Type B pancreatic cell (in vitro differentiated cells): ENCODE data around the gene NFATC2IP. TPM values are rescaled to one million over a fixed set of nuclear protein-coding genes. Genes with fewer than 3 reads are reported as not detected.

Experiments
- DNase-seq: peaks from one replicate; pipeline ENCODE4 v3.0.0; 2021; ENCODE audit warnings: mixed read lengths; ENCODE audit not compliant: unreplicated experiment; ENCODE audit errors: extremely low spot score
- H3K27ac Mint-ChIP-seq: 2 replicates; pipeline ENCODE4 v1.8.0; 2021; ENCODE audit warnings: mild to moderate bottlenecking, mixed read lengths
- H3K27me3 Mint-ChIP-seq: 2 replicates; pipeline ENCODE4 v1.8.0; 2021; ENCODE audit warnings: mixed read lengths
- H3K36me3 Mint-ChIP-seq: 2 replicates; pipeline ENCODE4 v1.8.0; 2021; ENCODE audit warnings: mixed read lengths
- H3K4me1 Mint-ChIP-seq: one replicate; pipeline ENCODE4 v1.8.0; 2021; ENCODE audit warnings: mixed read lengths; ENCODE audit not compliant: unreplicated experiment
- H3K4me3 Mint-ChIP-seq: 2 replicates; pipeline ENCODE4 v1.8.0; 2021; ENCODE audit warnings: mild to moderate bottlenecking, mixed read lengths
- H3K9me3 Mint-ChIP-seq: 2 replicates; pipeline ENCODE4 v1.8.0; 2021; ENCODE audit warnings: mixed read lengths
- total RNA-seq: library from RNA; stranded (reverse); gene quantifications from 2 replicates; pipeline ENCODE4 v1.2.1, GENCODE V29; 2021; ENCODE audit warnings: low replicate concordance
- TF ChIP-seq, protein P1 (sequence below): fragments of 200-600 bp; sonication (generic); conservative IDR thresholded peaks from 2 replicates; pipeline ENCODE4 v1.5.0; 2021; ENCODE audit warnings: antibody characterized with exemption, mild to moderate bottlenecking

NFATC2IP gene
- total RNA-seq, 1 donor from 2014 or later: 64.4 TPM

DNA sequence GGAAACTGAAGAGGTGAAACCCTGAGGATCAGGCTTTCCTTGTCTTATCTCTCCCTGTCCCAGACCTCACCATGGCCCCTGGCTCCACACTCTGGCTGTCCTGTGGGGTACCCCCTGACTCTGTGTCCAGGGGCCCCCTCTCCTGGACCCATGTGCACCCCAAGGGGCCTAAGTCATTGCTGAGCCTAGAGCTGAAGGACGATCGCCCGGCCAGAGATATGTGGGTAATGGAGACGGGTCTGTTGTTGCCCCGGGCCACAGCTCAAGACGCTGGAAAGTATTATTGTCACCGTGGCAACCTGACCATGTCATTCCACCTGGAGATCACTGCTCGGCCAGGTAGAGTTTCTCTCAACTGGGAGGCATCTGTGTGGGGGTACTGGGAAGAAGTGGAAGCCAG lies 17.6 kb upstream of the NFATC2IP start:
- Mint-ChIP-seq H3K36me3 (no peaks in the 10 kb centered on the region), H3K27ac (no peak overlapping the region), H3K4me3 (no peak overlapping the region), H3K4me1 (peaks cover 12% of the 10 kb centered on the region), H3K27me3 (no peaks in the 10 kb centered on the region), H3K9me3 (peaks cover 5% of the 10 kb centered on the region)
- DNase-seq: no peak
- TF ChIP-seq, protein P1, sequence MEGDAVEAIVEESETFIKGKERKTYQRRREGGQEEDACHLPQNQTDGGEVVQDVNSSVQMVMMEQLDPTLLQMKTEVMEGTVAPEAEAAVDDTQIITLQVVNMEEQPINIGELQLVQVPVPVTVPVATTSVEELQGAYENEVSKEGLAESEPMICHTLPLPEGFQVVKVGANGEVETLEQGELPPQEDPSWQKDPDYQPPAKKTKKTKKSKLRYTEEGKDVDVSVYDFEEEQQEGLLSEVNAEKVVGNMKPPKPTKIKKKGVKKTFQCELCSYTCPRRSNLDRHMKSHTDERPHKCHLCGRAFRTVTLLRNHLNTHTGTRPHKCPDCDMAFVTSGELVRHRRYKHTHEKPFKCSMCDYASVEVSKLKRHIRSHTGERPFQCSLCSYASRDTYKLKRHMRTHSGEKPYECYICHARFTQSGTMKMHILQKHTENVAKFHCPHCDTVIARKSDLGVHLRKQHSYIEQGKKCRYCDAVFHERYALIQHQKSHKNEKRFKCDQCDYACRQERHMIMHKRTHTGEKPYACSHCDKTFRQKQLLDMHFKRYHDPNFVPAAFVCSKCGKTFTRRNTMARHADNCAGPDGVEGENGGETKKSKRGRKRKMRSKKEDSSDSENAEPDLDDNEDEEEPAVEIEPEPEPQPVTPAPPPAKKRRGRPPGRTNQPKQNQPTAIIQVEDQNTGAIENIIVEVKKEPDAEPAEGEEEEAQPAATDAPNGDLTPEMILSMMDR: no peak

- H3K9me3 Mint-ChIP-seq: peaks cover 5% of the 10 kb centered on the region
- no peaks in the 10 kb centered on the region for H3K27me3 Mint-ChIP-seq
- TF ChIP-seq, protein P1: no peak
- DNase-seq: no peak
- H3K4me3 Mint-ChIP-seq: no peak overlapping the region
- H3K36me3 Mint-ChIP-seq: no peaks in the 10 kb centered on the region
- no peak overlapping the region for H3K27ac Mint-ChIP-seq
- H3K4me1 Mint-ChIP-seq: peaks cover 12% of the 10 kb centered on the region
Observed at GRCh38 chr16:28935346-28935745, 15.4 kb upstream of the NFATC2IP start.

DNA sequence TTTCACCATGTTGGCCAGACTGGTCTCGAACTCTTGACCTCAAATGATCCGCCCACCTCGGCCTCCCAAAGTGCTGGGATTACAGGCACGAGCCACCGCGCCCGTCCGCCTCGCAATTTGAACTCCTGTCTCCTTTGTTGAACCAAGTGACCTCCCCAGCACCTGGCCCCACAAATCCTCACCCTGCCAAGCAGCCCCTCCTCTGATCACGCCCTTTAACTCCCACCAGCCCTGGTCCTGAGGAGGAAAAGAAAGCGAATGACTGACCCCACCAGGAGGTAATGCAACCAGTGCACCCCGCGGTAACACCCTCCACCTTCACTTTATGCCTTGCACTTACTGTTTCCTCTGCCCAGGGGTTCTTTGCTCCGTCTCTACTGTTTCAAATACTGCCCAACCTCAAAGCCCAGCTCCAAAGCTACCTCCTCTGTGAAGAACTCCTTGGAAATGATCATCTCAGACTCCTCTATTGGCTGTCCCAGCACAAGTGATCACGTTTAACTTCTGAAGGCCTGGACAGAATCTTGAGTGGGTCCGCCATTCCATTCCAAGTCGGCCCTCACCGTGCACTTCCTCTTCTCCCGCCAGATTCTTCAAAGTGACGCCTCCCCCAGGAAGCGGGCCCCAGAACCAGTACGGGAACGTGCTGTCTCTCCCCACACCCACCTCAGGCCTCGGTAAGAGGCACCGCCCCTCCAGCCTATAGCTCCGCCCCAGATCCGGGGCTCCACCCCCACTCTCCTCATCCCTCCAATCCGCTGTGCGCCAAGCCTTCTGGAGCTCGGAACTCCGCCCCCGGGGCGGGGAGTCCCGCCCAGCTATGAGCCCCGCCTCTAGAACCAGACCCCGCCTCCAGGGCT lies 14.6 kb upstream of the NFATC2IP start:
- Mint-ChIP-seq H3K4me1 (peaks cover 12% of the 10 kb centered on the region), H3K9me3 (peaks cover 5% of the 10 kb centered on the region), H3K4me3 (no peak overlapping the region), H3K36me3 (no peaks in the 10 kb centered on the region), H3K27ac (no peak overlapping the region), H3K27me3 (no peaks in the 10 kb centered on the region)
- TF ChIP-seq, protein P1: no peak
- DNase-seq: no peak

DNA sequence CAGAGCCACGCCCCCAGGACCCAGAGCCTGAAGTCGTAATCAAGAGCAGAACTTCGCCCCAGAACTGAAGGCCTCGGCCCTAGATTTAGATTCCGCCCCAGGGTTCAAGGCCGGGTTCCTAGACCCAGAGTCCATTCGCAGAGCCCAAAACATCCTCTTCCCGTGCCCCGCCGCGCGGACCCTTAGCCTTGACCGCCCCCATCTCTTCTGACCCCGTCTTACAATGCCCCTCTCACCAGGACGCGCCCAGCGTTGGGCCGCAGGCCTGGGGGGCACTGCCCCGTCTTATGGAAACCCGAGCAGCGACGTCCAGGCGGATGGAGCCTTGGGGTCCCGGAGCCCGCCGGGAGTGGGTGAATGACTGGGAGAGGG lies 14.0 kb upstream of the NFATC2IP start:
- no peak overlapping the region for H3K27ac Mint-ChIP-seq
- peaks cover 12% of the 10 kb centered on the region for H3K4me1 Mint-ChIP-seq
- peaks cover 5% of the 10 kb centered on the region for H3K9me3 Mint-ChIP-seq
- DNase-seq: no peak
- no peaks in the 10 kb centered on the region for H3K36me3 Mint-ChIP-seq
- H3K4me3 Mint-ChIP-seq: no peak overlapping the region
- TF ChIP-seq, protein P1: no peak
- H3K27me3 Mint-ChIP-seq: no peaks in the 10 kb centered on the region

DNA sequence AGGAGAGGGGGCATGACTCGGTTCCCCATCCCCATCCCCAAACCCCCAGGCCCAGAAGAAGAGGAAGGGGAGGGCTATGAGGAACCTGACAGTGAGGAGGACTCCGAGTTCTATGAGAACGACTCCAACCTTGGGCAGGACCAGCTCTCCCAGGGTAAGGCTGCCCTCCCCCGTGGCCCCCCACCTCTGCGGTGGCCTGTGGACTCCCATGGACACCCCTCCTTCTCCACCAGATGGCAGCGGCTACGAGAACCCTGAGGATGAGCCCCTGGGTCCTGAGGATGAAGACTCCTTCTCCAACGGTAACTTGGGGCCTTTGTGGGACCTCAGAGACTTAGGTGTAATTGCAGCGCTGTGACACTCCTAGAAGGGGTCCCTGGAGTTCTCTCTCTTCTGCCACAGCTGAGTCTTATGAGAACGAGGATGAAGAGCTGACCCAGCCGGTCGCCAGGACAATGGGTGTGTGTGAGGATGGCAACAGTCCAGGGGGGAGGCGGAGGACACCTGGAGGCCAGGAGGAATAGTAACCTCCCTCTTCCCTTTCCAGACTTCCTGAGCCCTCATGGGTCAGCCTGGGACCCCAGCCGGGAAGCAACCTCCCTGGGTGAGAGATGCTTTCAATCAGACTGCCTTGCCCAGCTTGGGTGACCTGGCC lies 13.4 kb upstream of the NFATC2IP start:
- no peaks in the 10 kb centered on the region for H3K27me3 Mint-ChIP-seq
- H3K4me1 Mint-ChIP-seq: peaks cover 12% of the 10 kb centered on the region
- H3K4me3 Mint-ChIP-seq: no peak overlapping the region
- no peaks in the 10 kb centered on the region for H3K36me3 Mint-ChIP-seq
- DNase-seq: no peak
- no peak overlapping the region for H3K27ac Mint-ChIP-seq
- TF ChIP-seq, protein P1: no peak
- peaks cover 5% of the 10 kb centered on the region for H3K9me3 Mint-ChIP-seq
